NK-92 (cell line): ENCODE data around the gene ZNF385A.

ENCODE experiments used
- DNase-seq: peaks from one replicate; lab custom pipeline; 2025; ENCODE audit not compliant: unreplicated experiment; lab: John Stamatoyannopoulos, UW

The ZNF385A gene

GRCh38 chr12:54393743-54394142 lies 9.2 kb upstream of the ZNF385A start:
- no peak for DNase-seq

GRCh38 chr12:54393207-54393609 lies 8.7 kb upstream of the ZNF385A start:
- no peak for DNase-seq

- DNase-seq, result no peak
Observed at GRCh38 chr12:54392485-54393206, 8.1 kb upstream of the ZNF385A start.

- no peak for DNase-seq
Observed at GRCh38 chr12:54390668-54391551, 6.4 kb upstream of the ZNF385A start.

- DNase-seq, result no peak
Observed at GRCh38 chr12:54390176-54390667, 5.7 kb upstream of the ZNF385A start.

GRCh38 chr12:54389607-54390175 lies 5.2 kb upstream of the ZNF385A start:
- no peak for DNase-seq

- DNase-seq, result no peak
Observed at GRCh38 chr12:54389134-54389508, 4.6 kb upstream of the ZNF385A start.

GRCh38 chr12:54388237-54389133 lies 4.0 kb upstream of the ZNF385A start:
- no peak for DNase-seq

GRCh38 chr12:54387114-54387467 lies 2.6 kb upstream of the ZNF385A start:
- DNase-seq, result no peak

- DNase-seq, result no peak
Observed at GRCh38 chr12:54386403-54387113, 2.0 kb upstream of the ZNF385A start.

GRCh38 chr12:54385251-54385914 lies 850 bp upstream of the ZNF385A start:
- no peak for DNase-seq

GRCh38 chr12:54383041-54383609 lies 1.4 kb downstream of the ZNF385A start:
- DNase-seq, result no peak

GRCh38 chr12:54381136-54381535 lies 3.4 kb downstream of the ZNF385A start:
- no peak for DNase-seq

GRCh38 chr12:54379398-54380201 lies 4.9 kb downstream of the ZNF385A start:
- no peak for DNase-seq

- no peak for DNase-seq
Observed at GRCh38 chr12:54378796-54379397, 5.6 kb downstream of the ZNF385A start.

GRCh38 chr12:54377797-54378515 lies 6.6 kb downstream of the ZNF385A start:
- DNase-seq, result no peak

GRCh38 chr12:54377007-54377406 lies 7.5 kb downstream of the ZNF385A start:
- DNase-seq, result no peak
